ENCODE data around the gene LOXL1. TPM values are rescaled to one million over a fixed set of nuclear protein-coding genes. Genes with fewer than 3 reads are reported as not detected.

Gene LOXL1
- polyA plus RNA-seq, 1 of the 3 experiments (the other 2 are of a cell fraction): 50.3 TPM

DNA sequence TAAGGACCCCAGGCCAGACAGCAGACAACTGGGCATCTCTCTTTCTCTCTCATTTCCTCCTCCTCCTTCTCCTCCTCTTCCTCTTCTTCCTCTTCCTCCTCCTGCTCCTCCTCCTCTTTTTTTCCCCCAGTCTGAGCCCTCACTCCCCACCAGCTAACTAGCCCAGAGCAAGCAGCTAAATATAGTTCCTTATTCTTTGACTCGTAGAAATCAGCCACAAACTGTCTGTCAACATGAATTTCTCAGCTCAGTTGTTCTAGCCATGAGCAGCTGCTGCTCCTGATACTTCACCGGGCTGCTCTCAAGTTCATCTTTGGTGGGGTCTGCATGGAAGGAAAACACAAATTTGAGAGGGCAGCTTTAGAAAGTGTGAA is 19.2 kb upstream of the LOXL1 start (continued):
- no peak for TF ChIP-seq RFX5 (IDR thresholded peaks at IDR 0.05; ENCODE audit: low read length)

DNA sequence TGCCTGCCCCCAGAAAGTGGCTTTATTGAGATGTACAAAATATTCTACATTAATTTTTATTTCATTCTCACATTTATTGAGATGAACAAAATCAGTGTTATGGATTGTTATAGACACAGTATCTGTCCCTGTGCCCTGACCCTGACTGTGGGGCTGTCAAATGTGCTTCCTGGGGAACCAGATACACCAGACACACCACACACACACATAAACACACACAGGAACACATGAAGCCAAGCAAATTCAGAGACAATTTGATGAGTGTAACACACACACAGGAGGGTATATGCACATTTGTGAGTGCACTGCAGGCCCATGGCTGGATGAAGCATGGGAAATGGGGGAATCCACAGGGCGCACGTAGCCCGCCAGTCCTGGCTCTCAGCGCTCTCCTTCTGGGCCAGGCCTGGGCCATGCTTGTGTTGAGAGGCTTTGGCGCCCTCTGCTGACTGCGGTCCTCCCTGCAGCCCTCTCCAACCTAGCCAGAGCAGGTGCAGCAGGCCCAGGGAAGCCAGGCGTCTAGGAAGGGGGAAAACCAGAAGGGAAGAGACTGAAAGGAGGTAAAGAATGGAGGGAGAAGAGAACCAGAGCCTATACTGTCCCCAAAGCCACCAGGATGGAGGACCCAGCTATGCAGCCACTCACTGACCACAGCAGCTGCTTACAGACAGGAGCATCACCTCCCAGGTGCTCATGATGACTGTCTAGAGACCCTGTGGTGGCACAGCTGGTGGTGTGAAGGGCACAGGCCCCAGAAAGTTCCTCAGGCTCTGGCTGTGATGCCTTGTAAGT is 18.0 kb upstream of the LOXL1 start:
- Histone ChIP-seq H3K36me3 (replicated peaks in 1 of 2; ENCODE audit: control insufficient read depth in 1 of 2, insufficient read depth in 2 of 2, low read length in 1 of 2) (no peaks in the 10 kb centered on the region), H3K27me3 (ENCODE audit: insufficient read depth) (no peaks in the 10 kb centered on the region), H4K20me1 (ENCODE audit: insufficient read depth) (no peaks in the 10 kb centered on the region), H2AFZ (ENCODE audit: low read depth) (no peak overlapping the region), H3K9ac (no peak overlapping the region), H3K9me2 (no peaks in the 10 kb centered on the region), H3F3A (replicated peaks; ENCODE audit: insufficient read depth) (no peaks in the 10 kb centered on the region), H3K4me2 (no peak overlapping the region), H3K9me3 (no peaks in the 10 kb centered on the region), H3K79me2 (ENCODE audit: insufficient read depth) (no peaks in the 10 kb centered on the region; the same call in 1 of the 2 replicates), H3K27ac (ENCODE audit: low read depth in 2 of 2, low read length in 1 of 2) (no peak overlapping the region), H3K4me3 (ENCODE audit: low read depth in 2 of 2, low read length in 1 of 2) (no peak overlapping the region; a peak in 1 of 4 replicates), H3K4me1 (ENCODE audit: control insufficient read depth in 1 of 2, insufficient read depth in 2 of 2, low read depth in 1 of 2, low read length in 1 of 2) (peaks cover 0 to 2% of the 10 kb centered on the region in 2 experiments; a peak in 1 of 4 replicates)
- ChIA-PET POLR2A (no interaction called here), CTCF (interaction anchor here (0.6 to 13.4 kb wide), 44 partner anchors 9 to 348 kb away, joined by 3 to 148 read pairs (median 4); partner anchors contain the start of gene TBC1D21)
- peak; percentile 86 for DNase-seq
- TF ChIP-seq RAD21 (IDR thresholded peaks at IDR 0.05; ENCODE audit: low read length) (peak; percentile 91), SIN3A (IDR thresholded peaks at IDR 0.05; ENCODE audit: borderline replicate concordance, low read depth, low read length) (no peak), RFX5 (IDR thresholded peaks at IDR 0.05; ENCODE audit: low read length) (no peak), MXI1 (IDR thresholded peaks at IDR 0.05; ENCODE audit: low read depth, low read length) (peak; percentile 41; the same call in 1 of the 2 replicates), SMC3 (IDR thresholded peaks at IDR 0.05; ENCODE audit: low read depth, low read length) (peak; percentile 94), CHD2 (IDR thresholded peaks at IDR 0.05; ENCODE audit: low read length, partially characterized antibody) (peak; percentile 19)
- TF ChIP-seq, protein P1, sequence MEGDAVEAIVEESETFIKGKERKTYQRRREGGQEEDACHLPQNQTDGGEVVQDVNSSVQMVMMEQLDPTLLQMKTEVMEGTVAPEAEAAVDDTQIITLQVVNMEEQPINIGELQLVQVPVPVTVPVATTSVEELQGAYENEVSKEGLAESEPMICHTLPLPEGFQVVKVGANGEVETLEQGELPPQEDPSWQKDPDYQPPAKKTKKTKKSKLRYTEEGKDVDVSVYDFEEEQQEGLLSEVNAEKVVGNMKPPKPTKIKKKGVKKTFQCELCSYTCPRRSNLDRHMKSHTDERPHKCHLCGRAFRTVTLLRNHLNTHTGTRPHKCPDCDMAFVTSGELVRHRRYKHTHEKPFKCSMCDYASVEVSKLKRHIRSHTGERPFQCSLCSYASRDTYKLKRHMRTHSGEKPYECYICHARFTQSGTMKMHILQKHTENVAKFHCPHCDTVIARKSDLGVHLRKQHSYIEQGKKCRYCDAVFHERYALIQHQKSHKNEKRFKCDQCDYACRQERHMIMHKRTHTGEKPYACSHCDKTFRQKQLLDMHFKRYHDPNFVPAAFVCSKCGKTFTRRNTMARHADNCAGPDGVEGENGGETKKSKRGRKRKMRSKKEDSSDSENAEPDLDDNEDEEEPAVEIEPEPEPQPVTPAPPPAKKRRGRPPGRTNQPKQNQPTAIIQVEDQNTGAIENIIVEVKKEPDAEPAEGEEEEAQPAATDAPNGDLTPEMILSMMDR (IDR thresholded peaks at IDR 0.05): peak; percentile 90
- TF ChIP-seq, protein P2, sequence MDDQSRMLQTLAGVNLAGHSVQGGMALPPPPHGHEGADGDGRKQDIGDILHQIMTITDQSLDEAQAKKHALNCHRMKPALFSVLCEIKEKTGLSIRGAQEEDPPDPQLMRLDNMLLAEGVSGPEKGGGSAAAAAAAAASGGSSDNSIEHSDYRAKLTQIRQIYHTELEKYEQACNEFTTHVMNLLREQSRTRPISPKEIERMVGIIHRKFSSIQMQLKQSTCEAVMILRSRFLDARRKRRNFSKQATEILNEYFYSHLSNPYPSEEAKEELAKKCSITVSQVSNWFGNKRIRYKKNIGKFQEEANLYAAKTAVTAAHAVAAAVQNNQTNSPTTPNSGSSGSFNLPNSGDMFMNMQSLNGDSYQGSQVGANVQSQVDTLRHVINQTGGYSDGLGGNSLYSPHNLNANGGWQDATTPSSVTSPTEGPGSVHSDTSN (IDR thresholded peaks at IDR 0.05): no peak
- WGBS (ENCODE audit: low lambda C conversion rate): 17% methylated on average over 7 of the region's 7 CpGs

DNA sequence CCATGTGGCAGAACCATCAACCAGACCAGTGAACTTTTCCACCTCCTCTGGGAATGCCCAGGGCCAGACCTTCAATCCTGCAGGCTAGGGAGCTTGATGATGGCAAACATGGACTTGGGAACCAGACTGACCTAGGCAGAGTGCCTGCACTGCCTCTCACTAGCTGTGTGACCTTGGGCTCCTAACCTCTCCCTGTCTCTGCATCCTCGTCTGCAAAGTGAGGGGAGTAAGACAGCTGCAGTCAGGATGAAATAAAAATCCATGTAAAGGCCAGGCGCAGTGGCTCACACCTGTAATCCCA is 17.5 kb upstream of the LOXL1 start:
- no peak overlapping the region for H3K4me2 ChIP-seq
- ChIA-PET CTCF (interaction anchor here (0.6 to 13.4 kb wide), 36 partner anchors 10 to 349 kb away, joined by 3 to 148 read pairs (median 5); partner anchors contain the start of genes LOXL1 and TBC1D21), POLR2A (no interaction called here)
- no peak overlapping the region for H2AFZ ChIP-seq (ENCODE audit: low read depth)
- no peak for DNase-seq
- no peaks in the 10 kb centered on the region for H3K9me2 ChIP-seq
- no peak for TF ChIP-seq FOXJ3 (CRISPR knock-in tag; IDR thresholded peaks at IDR 0.05)
- no peaks in the 10 kb centered on the region for H3K36me3 ChIP-seq (replicated peaks in 1 of 2; ENCODE audit: control insufficient read depth in 1 of 2, insufficient read depth in 2 of 2, low read length in 1 of 2)
- 90% methylated on average over 1 of the region's 2 CpGs for WGBS (ENCODE audit: low lambda C conversion rate)
- no peaks in the 10 kb centered on the region; the same call in 1 of the 2 replicates for H3K79me2 ChIP-seq (ENCODE audit: insufficient read depth)
- H3K9ac ChIP-seq: no peak overlapping the region
- H3K27me3 ChIP-seq (ENCODE audit: insufficient read depth): no peaks in the 10 kb centered on the region
- H4K20me1 ChIP-seq (ENCODE audit: insufficient read depth): no peaks in the 10 kb centered on the region
- H3K4me3 ChIP-seq (ENCODE audit: low read depth in 2 of 2, low read length in 1 of 2): no peak overlapping the region
- no peaks in the 10 kb centered on the region for H3K9me3 ChIP-seq
- H3F3A ChIP-seq (replicated peaks; ENCODE audit: insufficient read depth): no peaks in the 10 kb centered on the region
- no peak overlapping the region for H3K27ac ChIP-seq (ENCODE audit: low read depth in 2 of 2, low read length in 1 of 2)
- H3K4me1 ChIP-seq (ENCODE audit: control insufficient read depth in 1 of 2, insufficient read depth in 2 of 2, low read depth in 1 of 2, low read length in 1 of 2): peaks cover 0 to 2% of the 10 kb centered on the region in 2 experiments; a peak in 1 of 4 replicates
